Brain microvascular endothelial cell (primary cell): ENCODE results near the gene CIAO3.
"Not testable (repeated sequence)": the region's sequence is repeated elsewhere in the genome, so short reads cannot be mapped to it uniquely, and the experiment has no call there.

Experiments
- DNase-seq: peaks from one replicate; pipeline ENCODE4 v3.0.0-alpha.2; 2020
- H3K27ac ChIP-seq: fragments of 250-450 bp; sonication (Bioruptor Pico); 2 replicates; pipeline ENCODE4 v1.5.1; 2020; ENCODE audit warnings: mild to moderate bottlenecking, moderate library complexity
- H3K27me3 ChIP-seq: fragments of 250-450 bp; sonication (Bioruptor Pico); replicated peaks from 2 replicates; pipeline ENCODE4 v1.5.1; 2020; ENCODE audit warnings: mild to moderate bottlenecking
- H3K36me3 ChIP-seq: fragments of 250-450 bp; sonication (Bioruptor Pico); replicated peaks from 2 replicates; pipeline ENCODE4 v1.5.1; 2020; ENCODE audit warnings: mild to moderate bottlenecking
- H3K4me3 ChIP-seq: 2 replicates; pipeline ENCODE4 v1.5.1; 2011; ENCODE audit warnings: low read depth, mild to moderate bottlenecking, control low read depth, low read length, moderate library complexity
- CTCF ChIP-seq: IDR thresholded peaks from 2 replicates; pipeline ENCODE4 v1.5.1; 2011; ENCODE audit warnings: low read depth, mild to moderate bottlenecking, moderate library complexity, low read length, control low read depth, inconsistent platforms; ENCODE audit errors: missing control alignments
- in situ Hi-C: cut with HindIII; loops from 2 replicates; pipeline ENCODE4 v1.10.0; 2017; ENCODE audit warnings: low sequenced_read_pairs, low pct_ligation_motif_present

Gene CIAO3

DNA sequence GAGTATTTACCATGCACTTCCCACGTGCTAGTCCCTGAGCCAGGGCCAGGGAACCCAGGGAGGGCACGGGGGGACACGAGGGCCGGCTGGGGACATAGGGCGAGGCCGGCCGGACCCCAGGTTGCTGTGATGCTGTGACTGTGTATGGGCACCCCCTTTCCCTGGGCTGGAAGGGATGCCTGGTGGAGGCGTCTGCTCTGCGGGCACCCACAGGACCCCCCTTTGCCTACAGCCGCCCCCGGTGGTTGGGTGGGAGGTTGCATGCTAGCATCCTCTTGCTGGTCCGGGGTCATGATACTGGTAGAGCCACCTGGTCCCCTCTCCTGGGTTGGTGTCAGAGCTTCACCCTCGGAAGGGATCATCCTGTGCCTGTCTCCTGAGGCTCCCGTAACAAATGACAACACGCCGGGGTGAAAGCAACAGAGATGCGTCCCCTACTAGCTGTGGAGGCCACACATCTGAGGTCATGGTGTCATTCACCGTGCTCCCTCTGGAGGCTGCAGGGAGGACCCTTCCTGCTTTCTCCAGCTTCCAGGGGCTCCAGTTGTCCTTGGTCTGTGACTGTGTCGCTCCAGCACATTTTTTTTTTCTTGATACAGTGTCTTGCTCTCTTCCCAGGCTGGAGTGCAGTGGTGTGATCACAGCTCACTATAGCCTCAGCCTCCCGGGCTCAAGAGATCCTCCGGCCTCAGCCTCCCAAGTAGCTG lies 3.1 kb upstream of the CIAO3 start:
- TF ChIP-seq CTCF = peak; percentile 38
- no peak for DNase-seq
- no peaks in the 10 kb centered on the region for H3K27me3 ChIP-seq
- H3K36me3 ChIP-seq = no peaks in the 10 kb centered on the region
- no peak overlapping the region for H3K27ac ChIP-seq
- H3K4me3 ChIP-seq = no peak overlapping the region
- in situ Hi-C loops = no loop called here

GRCh38 chr16:742894-743293 lies 2.1 kb upstream of the CIAO3 start:
- H3K27ac ChIP-seq, H3K36me3 ChIP-seq, H3K4me3 ChIP-seq, in situ Hi-C loops, H3K27me3 ChIP-seq, DNase-seq: not testable (repeated sequence)

DNA sequence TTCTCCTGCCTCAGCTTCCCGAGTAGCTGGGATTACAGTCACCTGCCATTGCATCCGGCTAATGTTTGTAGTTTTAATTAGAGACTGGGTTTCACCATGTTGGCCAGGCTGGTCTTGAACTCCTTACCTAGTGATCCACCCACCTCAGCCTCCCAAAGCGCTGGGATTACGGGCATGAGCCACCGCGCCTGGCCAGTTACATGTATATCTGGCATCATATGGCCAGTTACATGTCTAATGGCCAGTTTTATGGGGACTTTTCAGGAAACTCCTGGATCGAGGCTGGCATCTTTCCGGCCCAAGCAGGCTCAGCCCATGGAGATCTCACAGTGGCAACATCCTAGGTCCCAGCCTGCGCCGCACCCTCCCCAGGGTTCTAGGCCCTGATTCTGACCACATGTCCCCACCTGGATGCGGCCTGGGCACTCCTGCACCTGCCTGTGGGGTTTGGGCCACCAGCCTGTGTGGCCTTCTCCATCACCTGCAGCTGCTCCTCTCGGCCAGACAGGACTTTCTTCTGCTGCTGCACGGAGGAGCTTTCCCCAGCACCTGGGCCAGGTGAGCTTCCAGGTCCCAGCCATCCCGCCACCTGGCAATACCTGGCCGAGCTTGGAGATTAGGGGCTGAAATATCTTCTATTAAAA lies 1.3 kb upstream of the CIAO3 start:
- Histone ChIP-seq H3K27me3 (no peaks in the 10 kb centered on the region), H3K36me3 (peaks cover 1% of the 10 kb centered on the region), H3K27ac (no peak overlapping the region), H3K4me3 (no peak overlapping the region)
- DNase-seq = no peak
- in situ Hi-C loops = no loop called here
- no peak for TF ChIP-seq CTCF

DNA sequence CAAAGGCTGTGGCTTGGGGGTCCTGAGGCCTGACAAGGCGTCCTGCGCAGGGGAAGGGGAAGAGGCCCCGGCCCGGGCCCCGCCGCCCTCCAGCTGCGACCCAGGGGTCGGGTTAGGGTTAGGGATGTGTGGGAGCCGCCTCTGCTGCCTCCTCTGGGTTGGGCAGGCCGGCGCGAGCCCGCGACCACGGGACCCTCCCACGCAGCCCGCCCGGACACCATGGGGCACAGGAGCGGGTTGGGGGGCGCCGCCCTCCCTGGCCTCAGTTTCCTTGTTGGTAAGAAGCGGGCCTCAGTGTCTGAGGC lies 386 bp downstream of the CIAO3 start:
- no peak for DNase-seq
- Histone ChIP-seq H3K4me3 (peak overlapping the region; percentile 79), H3K36me3 (peaks cover 12% of the 10 kb centered on the region), H3K27me3 (no peaks in the 10 kb centered on the region), H3K27ac (no peak overlapping the region)
- TF ChIP-seq CTCF = no peak
- in situ Hi-C loops = no loop called here

GRCh38 chr16:739560-740458 lies 988 bp downstream of the CIAO3 start:
- in situ Hi-C loops = no loop called here
- H3K4me3 ChIP-seq = peak overlapping the region; percentile 79
- H3K27me3 ChIP-seq = no peaks in the 10 kb centered on the region
- H3K27ac ChIP-seq = no peak overlapping the region
- H3K36me3 ChIP-seq = peaks cover 12% of the 10 kb centered on the region
- no peak for TF ChIP-seq CTCF
- DNase-seq = no peak

- no peak for DNase-seq
- no peak overlapping the region for H3K27ac ChIP-seq
- H3K4me3 ChIP-seq = no peak overlapping the region
- in situ Hi-C loops = no loop called here
- no peak for TF ChIP-seq CTCF
- H3K36me3 ChIP-seq = peaks cover 29% of the 10 kb centered on the region
- no peaks in the 10 kb centered on the region for H3K27me3 ChIP-seq
Observed at GRCh38 chr16:736936-737481, 3.8 kb downstream of the CIAO3 start.
